K562 (cell line): ENCODE data around the gene PRRT1. TPM values are rescaled to one million over a fixed set of nuclear protein-coding genes. Genes with fewer than 3 reads are reported as not detected.

Source experiments
- CBFA2T3 ChIP-seq: fragments of 450-650 bp; IDR thresholded peaks from 2 replicates; pipeline ENCODE4 v1.6.1; 2017
- EGR1 ChIP-seq: fragments of 450-650 bp; conservative IDR thresholded peaks from 2 replicates; pipeline ENCODE4 v1.6.1; 2017; ENCODE audit warnings: mild to moderate bottlenecking
- EHMT2 ChIP-seq: fragments of 450-650 bp; IDR thresholded peaks from 2 replicates; pipeline ENCODE4 v1.6.1; 2018; ENCODE audit warnings: antibody characterized with exemption
- FOXJ2 ChIP-seq: fragments of 200-800 bp; sonication (Bioruptor generic); IDR thresholded peaks from 2 replicates; pipeline ENCODE4 v1.6.1; 2016; ENCODE audit warnings: missing genetic modification characterization, missing compliant biosample characterization
- FUS ChIP-seq: fragments of 200-400 bp; formaldehyde crosslinking; optimal IDR thresholded peaks from 2 replicates; pipeline ENCODE3; 2017; ENCODE audit warnings: low read depth, low read length
- HDAC6 ChIP-seq: IDR thresholded peaks from 2 replicates; pipeline ENCODE4 v1.6.1; 2012; ENCODE audit warnings: low read depth, mild to moderate bottlenecking, control low read depth, inconsistent platforms, low read length, moderate library complexity
- JUNB ChIP-seq: fragments of 450-650 bp; formaldehyde crosslinking; conservative IDR thresholded peaks from 2 replicates; pipeline ENCODE4 v1.4.0; 2020; ENCODE audit warnings: mild to moderate bottlenecking
- MCM2 ChIP-seq: fragments of 450-650 bp; IDR thresholded peaks from 2 replicates; pipeline ENCODE4 v1.6.1; 2017; ENCODE audit warnings: low read depth, mild to moderate bottlenecking
- NCOA6 ChIP-seq: fragments of 450-650 bp; IDR thresholded peaks from 2 replicates; pipeline ENCODE4 v1.6.1; 2017; ENCODE audit warnings: mild to moderate bottlenecking
- NR2C2 ChIP-seq, 2 experiments: fragments of 200-800 bp in 1 of 2; sonication (Bioruptor generic) in 1 of 2; sonication (generic) in 1 of 2; formaldehyde crosslinking in 1 of 2; IDR thresholded peaks; 2 replicates each; pipeline versions ENCODE4 v1.6.1 to v1.8.0; 2016 to 2022; ENCODE audit warnings: mild to moderate bottlenecking in 1 of 2, missing compliant biosample characterization in 1 of 2, missing genetic modification characterization in 1 of 2, missing genetic modification reagents in 1 of 2
- PHF8 ChIP-seq: fragments of 200-600 bp; sonication (generic); IDR thresholded peaks from 2 replicates; pipeline ENCODE4 v1.6.1; 2012; ENCODE audit warnings: mixed run types, mild to moderate bottlenecking, inconsistent platforms, low read length, moderate library complexity, borderline replicate concordance
- RHOXF2B ChIP-seq: fragments of 250-450 bp; sonication (Bioruptor Pico); conservative IDR thresholded peaks from 2 replicates; pipeline ENCODE4 v1.5.1; 2021
- SLC30A9 ChIP-seq: fragments of 250-450 bp; sonication (Bioruptor Pico); IDR thresholded peaks from 2 replicates; pipeline ENCODE4 v1.8.0; 2022; ENCODE audit warnings: mild to moderate bottlenecking, moderate library complexity
- SMAD2 ChIP-seq: fragments of 150-350 bp; IDR thresholded peaks from 2 replicates; pipeline ENCODE4 v1.6.1; 2014; ENCODE audit warnings: low read depth, mild to moderate bottlenecking, low read length
- SMAD3 ChIP-seq: fragments of 450-650 bp; formaldehyde crosslinking; conservative IDR thresholded peaks from 2 replicates; pipeline ENCODE4 v1.4.0; 2020; ENCODE audit warnings: mild to moderate bottlenecking
- SMC3 ChIP-seq: conservative IDR thresholded peaks from 2 replicates; pipeline ENCODE4 v1.6.1; 2011; ENCODE audit warnings: low read depth, low read length, improper control_type of control experiment; ENCODE audit not compliant: insufficient read depth
- TEAD2 ChIP-seq: fragments of 450-650 bp; IDR thresholded peaks from 2 replicates; pipeline ENCODE4 v1.6.1; 2016; ENCODE audit warnings: missing genetic modification characterization, control low read depth, missing compliant biosample characterization
- WHSC1 ChIP-seq: IDR thresholded peaks from one replicate; pipeline ENCODE4 v1.6.1; 2012; ENCODE audit warnings: low read length, control low read depth, inconsistent platforms
- ZFX ChIP-seq: sonication (generic); formaldehyde crosslinking; IDR thresholded peaks from 2 replicates; pipeline ENCODE4 v1.8.0; 2022; ENCODE audit warnings: mild to moderate bottlenecking, missing genetic modification reagents, moderate library complexity
- ZNF584 ChIP-seq: fragments of 200-800 bp; sonication (Bioruptor generic); IDR thresholded peaks from 2 replicates; pipeline ENCODE4 v1.6.1; 2016; ENCODE audit warnings: low read depth, mild to moderate bottlenecking, missing genetic modification characterization, missing compliant biosample characterization
- polyA plus RNA-seq, 8 experiments: library from polyadenylated mRNA; depleted of rRNA in 4 of 8; stranded (reverse) in 5 of 8; unstranded in 3 of 8; fragments of >200 nt; fragmentation: Nextera tagmentation in 2 of 8; fragmentation: Illumina TruSeq in 1 of 8; extraction: Ambion mirVana in 2 of 8; extraction: Trizol in 1 of 8; gene quantifications; 2 replicates each; pipeline versions ENCODE4 v1.2.1 to v1.2.3, GENCODE V29; 2011 to 2014; ENCODE audit warnings: inconsistent platforms in 1 of 8, missing spikeins in 1 of 8
- total RNA-seq, 7 experiments: library from RNA; depleted of rRNA in 6 of 7; stranded (reverse); fragments of >200 nt in 6 of 7; fragmentation: Illumina TruSeq in 2 of 7; extraction: Trizol in 2 of 7; gene quantifications; 2 replicates each; pipeline versions ENCODE4 v1.2.1 to v1.2.3, GENCODE V29; 2011 to 2021; ENCODE audit warnings: low replicate concordance in 1 of 7
- TF ChIP-seq, protein P1 (sequence below): fragments of 450-650 bp; formaldehyde crosslinking; IDR thresholded peaks from 2 replicates; pipeline ENCODE4 v1.4.0; 2022; ENCODE audit warnings: mild to moderate bottlenecking, moderate library complexity
- TF ChIP-seq, protein P2 (sequence below): fragments of 250-450 bp; sonication (Bioruptor Pico); IDR thresholded peaks from 2 replicates; pipeline ENCODE4 v1.4.0; 2020; ENCODE audit warnings: mild to moderate bottlenecking, moderate library complexity
- TF ChIP-seq, protein P3 (sequence below): fragments of 450-650 bp; IDR thresholded peaks from 2 replicates; pipeline ENCODE4 v1.6.1; 2016; ENCODE audit warnings: borderline replicate concordance

The PRRT1 gene
- total and polyA plus RNA-seq, 9 of the 15 experiments (the other 6 are each of a cell fraction or from before 2014, with no cell fraction given), result 0.14 to 3.5 (median 0.41) TPM

DNA sequence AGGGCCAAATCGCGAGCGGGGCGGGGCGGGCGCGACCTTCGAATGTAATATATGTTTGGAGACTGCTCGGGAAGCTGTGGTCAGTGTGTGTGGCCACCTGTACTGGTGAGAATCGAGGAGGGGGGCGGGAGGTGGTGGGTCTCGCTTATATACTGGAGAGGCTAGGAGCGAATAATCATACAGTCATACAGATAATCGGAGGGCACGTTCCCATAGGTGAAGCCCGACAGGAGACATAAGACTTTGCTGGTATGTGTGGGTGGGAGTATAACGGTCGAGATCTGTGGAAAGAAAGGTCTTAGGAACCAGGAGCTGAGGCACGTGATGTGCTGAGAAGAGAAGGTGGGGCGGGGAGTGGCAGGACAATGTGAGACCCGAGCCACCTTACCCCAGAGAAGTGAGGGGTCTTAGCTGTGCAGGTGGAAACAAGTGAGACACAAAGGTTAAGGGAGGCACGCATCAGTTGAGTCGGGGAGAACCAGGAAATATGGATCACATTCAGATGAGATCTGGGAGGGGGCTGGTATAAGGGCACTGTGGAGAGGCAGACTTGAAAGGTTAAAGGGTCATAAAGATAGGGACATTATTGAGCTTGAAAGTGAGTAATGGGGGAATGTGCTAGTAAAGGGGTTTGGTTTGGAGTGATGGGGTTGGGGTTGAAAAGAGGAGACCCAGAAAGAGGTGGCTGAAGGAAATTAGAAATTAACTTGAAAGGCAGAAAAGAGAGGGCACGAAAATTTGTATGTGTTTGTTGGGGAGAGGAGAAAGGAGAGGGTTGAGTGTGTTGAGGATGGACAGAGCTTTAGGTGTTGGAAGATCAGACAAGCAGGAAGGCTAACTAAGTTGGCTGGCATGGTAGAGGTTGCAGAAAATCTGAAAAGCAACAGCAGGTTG is 27.1 kb upstream of the PRRT1 start (continued):
- TF ChIP-seq, protein P1, sequence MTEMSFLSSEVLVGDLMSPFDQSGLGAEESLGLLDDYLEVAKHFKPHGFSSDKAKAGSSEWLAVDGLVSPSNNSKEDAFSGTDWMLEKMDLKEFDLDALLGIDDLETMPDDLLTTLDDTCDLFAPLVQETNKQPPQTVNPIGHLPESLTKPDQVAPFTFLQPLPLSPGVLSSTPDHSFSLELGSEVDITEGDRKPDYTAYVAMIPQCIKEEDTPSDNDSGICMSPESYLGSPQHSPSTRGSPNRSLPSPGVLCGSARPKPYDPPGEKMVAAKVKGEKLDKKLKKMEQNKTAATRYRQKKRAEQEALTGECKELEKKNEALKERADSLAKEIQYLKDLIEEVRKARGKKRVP (CRISPR knock-in tag), result no peak
- TF ChIP-seq, protein P2, sequence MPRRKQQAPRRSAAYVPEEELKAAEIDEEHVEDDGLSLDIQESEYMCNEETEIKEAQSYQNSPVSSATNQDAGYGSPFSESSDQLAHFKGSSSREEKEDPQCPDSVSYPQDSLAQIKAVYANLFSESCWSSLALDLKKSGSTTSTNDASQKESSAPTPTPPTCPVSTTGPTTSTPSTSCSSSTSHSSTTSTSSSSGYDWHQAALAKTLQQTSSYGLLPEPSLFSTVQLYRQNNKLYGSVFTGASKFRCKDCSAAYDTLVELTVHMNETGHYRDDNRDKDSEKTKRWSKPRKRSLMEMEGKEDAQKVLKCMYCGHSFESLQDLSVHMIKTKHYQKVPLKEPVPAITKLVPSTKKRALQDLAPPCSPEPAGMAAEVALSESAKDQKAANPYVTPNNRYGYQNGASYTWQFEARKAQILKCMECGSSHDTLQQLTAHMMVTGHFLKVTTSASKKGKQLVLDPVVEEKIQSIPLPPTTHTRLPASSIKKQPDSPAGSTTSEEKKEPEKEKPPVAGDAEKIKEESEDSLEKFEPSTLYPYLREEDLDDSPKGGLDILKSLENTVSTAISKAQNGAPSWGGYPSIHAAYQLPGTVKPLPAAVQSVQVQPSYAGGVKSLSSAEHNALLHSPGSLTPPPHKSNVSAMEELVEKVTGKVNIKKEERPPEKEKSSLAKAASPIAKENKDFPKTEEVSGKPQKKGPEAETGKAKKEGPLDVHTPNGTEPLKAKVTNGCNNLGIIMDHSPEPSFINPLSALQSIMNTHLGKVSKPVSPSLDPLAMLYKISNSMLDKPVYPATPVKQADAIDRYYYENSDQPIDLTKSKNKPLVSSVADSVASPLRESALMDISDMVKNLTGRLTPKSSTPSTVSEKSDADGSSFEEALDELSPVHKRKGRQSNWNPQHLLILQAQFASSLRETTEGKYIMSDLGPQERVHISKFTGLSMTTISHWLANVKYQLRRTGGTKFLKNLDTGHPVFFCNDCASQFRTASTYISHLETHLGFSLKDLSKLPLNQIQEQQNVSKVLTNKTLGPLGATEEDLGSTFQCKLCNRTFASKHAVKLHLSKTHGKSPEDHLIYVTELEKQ (CRISPR knock-in tag), result no peak
- TF ChIP-seq WHSC1, result no peak
- no peak for TF ChIP-seq RHOXF2B
- no peak for TF ChIP-seq JUNB (CRISPR knock-in tag)
- TF ChIP-seq EHMT2, result no peak
- TF ChIP-seq SMC3, result no peak
- TF ChIP-seq, protein P3, sequence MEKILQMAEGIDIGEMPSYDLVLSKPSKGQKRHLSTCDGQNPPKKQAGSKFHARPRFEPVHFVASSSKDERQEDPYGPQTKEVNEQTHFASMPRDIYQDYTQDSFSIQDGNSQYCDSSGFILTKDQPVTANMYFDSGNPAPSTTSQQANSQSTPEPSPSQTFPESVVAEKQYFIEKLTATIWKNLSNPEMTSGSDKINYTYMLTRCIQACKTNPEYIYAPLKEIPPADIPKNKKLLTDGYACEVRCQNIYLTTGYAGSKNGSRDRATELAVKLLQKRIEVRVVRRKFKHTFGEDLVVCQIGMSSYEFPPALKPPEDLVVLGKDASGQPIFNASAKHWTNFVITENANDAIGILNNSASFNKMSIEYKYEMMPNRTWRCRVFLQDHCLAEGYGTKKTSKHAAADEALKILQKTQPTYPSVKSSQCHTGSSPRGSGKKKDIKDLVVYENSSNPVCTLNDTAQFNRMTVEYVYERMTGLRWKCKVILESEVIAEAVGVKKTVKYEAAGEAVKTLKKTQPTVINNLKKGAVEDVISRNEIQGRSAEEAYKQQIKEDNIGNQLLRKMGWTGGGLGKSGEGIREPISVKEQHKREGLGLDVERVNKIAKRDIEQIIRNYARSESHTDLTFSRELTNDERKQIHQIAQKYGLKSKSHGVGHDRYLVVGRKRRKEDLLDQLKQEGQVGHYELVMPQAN, result no peak; the same call in none of the 2 replicates
- no peak for TF ChIP-seq ZFX
- TF ChIP-seq SLC30A9 (CRISPR knock-in tag), result no peak
- TF ChIP-seq HDAC6, result no peak
- no peak for TF ChIP-seq MCM2
- TF ChIP-seq CBFA2T3, result no peak; the same call in 1 of the 2 replicates
- TF ChIP-seq ZNF584 (CRISPR knock-in tag), result no peak
- peak; percentile 84; the same call in 1 of the 2 replicates for TF ChIP-seq EGR1
- no peak for TF ChIP-seq FOXJ2
- TF ChIP-seq NCOA6, result no peak
- TF ChIP-seq TEAD2 (tag), result no peak
- no peak for TF ChIP-seq SMAD2
- TF ChIP-seq FUS, result no peak
- TF ChIP-seq NR2C2 (CRISPR knock-in tag; IDR thresholded peaks at IDR 0.05), result no peak
- TF ChIP-seq NR2C2 (tag; IDR thresholded peaks at IDR 0.05), result no peak
- 0 out of 2 replicates have a peak, but pooled peaks have one; percentile 27 for TF ChIP-seq PHF8
- no peak for TF ChIP-seq SMAD3
